ENCODE results near the gene CACYBP.

CACYBP gene

GRCh38 chr1:174999936-175000696 is at the start of gene CACYBP:
CACYBP (plus strand) TSS chr1:174999947; CDS start chr1:175000181, 234 bp downstream.
- Histone ChIP-seq H3K4me1 (ENCODE audit: control insufficient read depth in 1 of 2, insufficient read depth in 2 of 2, low read length in 2 of 2) (peaks cover 4 to 20% of the 10 kb centered on the region in 2 donors), H3K9me3 (ENCODE audit: control insufficient read depth in 1 of 2, low read length in 2 of 2) (no peaks in the 10 kb centered on the region), H3K4me3 (ENCODE audit: low read depth in 1 of 2, low read length in 2 of 2) (peak within 1 kb of the TSS; percentile 90 to 98), H3K27ac (ENCODE audit: low read length) (peak within 1 kb of the TSS; percentile 98), H3K36me3 (ENCODE audit: control insufficient read depth in 1 of 2, insufficient read depth in 2 of 2, low read length in 2 of 2) (peaks cover 2 to 8% of the 10 kb centered on the region in 2 donors), H3K27me3 (ENCODE audit: low read depth, low read length) (no peaks in the 10 kb centered on the region)

- no peak overlapping the region for H3K4me3 ChIP-seq (ENCODE audit: low read depth in 1 of 2, low read length in 2 of 2)
- no peaks in the 10 kb centered on the region for H3K36me3 ChIP-seq (ENCODE audit: control insufficient read depth in 1 of 2, insufficient read depth in 2 of 2, low read length in 2 of 2)
- H3K9me3 ChIP-seq (ENCODE audit: control insufficient read depth in 1 of 2, low read length in 2 of 2) = no peaks in the 10 kb centered on the region
- peaks cover 0 to 12% of the 10 kb centered on the region in 2 donors for H3K4me1 ChIP-seq (ENCODE audit: control insufficient read depth in 1 of 2, insufficient read depth in 2 of 2, low read length in 2 of 2)
- no peaks in the 10 kb centered on the region for H3K27me3 ChIP-seq (ENCODE audit: low read depth, low read length)
- no peak overlapping the region for H3K27ac ChIP-seq (ENCODE audit: low read length)
Observed at GRCh38 chr1:174953285-174954072, 46.3 kb upstream of the CACYBP start.

- Histone ChIP-seq H3K4me1 (ENCODE audit: control insufficient read depth in 1 of 2, insufficient read depth in 2 of 2, low read length in 2 of 2) (peaks cover 0 to 12% of the 10 kb centered on the region in 2 donors), H3K9me3 (ENCODE audit: control insufficient read depth in 1 of 2, low read length in 2 of 2) (no peaks in the 10 kb centered on the region), H3K4me3 (ENCODE audit: low read depth in 1 of 2, low read length in 2 of 2) (no peak overlapping the region), H3K36me3 (ENCODE audit: control insufficient read depth in 1 of 2, insufficient read depth in 2 of 2, low read length in 2 of 2) (no peaks in the 10 kb centered on the region), H3K27ac (ENCODE audit: low read length) (peak overlapping the region; percentile 60), H3K27me3 (ENCODE audit: low read depth, low read length) (no peaks in the 10 kb centered on the region)
Observed at GRCh38 chr1:174954073-174954460, 45.7 kb upstream of the CACYBP start.

- Histone ChIP-seq H3K36me3 (ENCODE audit: control insufficient read depth in 1 of 2, insufficient read depth in 2 of 2, low read length in 2 of 2) (no peaks in the 10 kb centered on the region), H3K27me3 (ENCODE audit: low read depth, low read length) (no peaks in the 10 kb centered on the region), H3K27ac (ENCODE audit: low read length) (peak overlapping the region; percentile 60), H3K9me3 (ENCODE audit: control insufficient read depth in 1 of 2, low read length in 2 of 2) (no peaks in the 10 kb centered on the region), H3K4me3 (ENCODE audit: low read depth in 1 of 2, low read length in 2 of 2) (no peak overlapping the region), H3K4me1 (ENCODE audit: control insufficient read depth in 1 of 2, insufficient read depth in 2 of 2, low read length in 2 of 2) (peaks cover 0 to 12% of the 10 kb centered on the region in 2 donors)
Observed at GRCh38 chr1:174954671-174955669, 44.8 kb upstream of the CACYBP start.

GRCh38 chr1:174956086-174956485 is 43.7 kb upstream of the CACYBP start:
- no peaks in the 10 kb centered on the region for H3K36me3 ChIP-seq (ENCODE audit: control insufficient read depth in 1 of 2, insufficient read depth in 2 of 2, low read length in 2 of 2)
- no peak overlapping the region for H3K4me3 ChIP-seq (ENCODE audit: low read depth in 1 of 2, low read length in 2 of 2)
- H3K27me3 ChIP-seq (ENCODE audit: low read depth, low read length) = no peaks in the 10 kb centered on the region
- H3K27ac ChIP-seq (ENCODE audit: low read length) = no peak overlapping the region
- H3K4me1 ChIP-seq (ENCODE audit: control insufficient read depth in 1 of 2, insufficient read depth in 2 of 2, low read length in 2 of 2) = peaks cover 0 to 12% of the 10 kb centered on the region in 2 donors
- no peaks in the 10 kb centered on the region for H3K9me3 ChIP-seq (ENCODE audit: control insufficient read depth in 1 of 2, low read length in 2 of 2)

- no peaks in the 10 kb centered on the region for H3K27me3 ChIP-seq (ENCODE audit: low read depth, low read length)
- H3K4me1 ChIP-seq (ENCODE audit: control insufficient read depth in 1 of 2, insufficient read depth in 2 of 2, low read length in 2 of 2) = peaks cover 0 to 12% of the 10 kb centered on the region in 2 donors
Observed at GRCh38 chr1:174956976-174957375, 42.8 kb upstream of the CACYBP start.

GRCh38 chr1:174957829-174958228 is 41.9 kb upstream of the CACYBP start:
- H3K9me3 ChIP-seq (ENCODE audit: control insufficient read depth in 1 of 2, low read length in 2 of 2) = no peaks in the 10 kb centered on the region

More at GRCh38 chr1:174956976-174957375, 42.8 kb upstream of the CACYBP start:
- Histone ChIP-seq H3K9me3 (ENCODE audit: control insufficient read depth in 1 of 2, low read length in 2 of 2) (no peaks in the 10 kb centered on the region), H3K27ac (ENCODE audit: low read length) (no peak overlapping the region), H3K4me3 (ENCODE audit: low read depth in 1 of 2, low read length in 2 of 2) (no peak overlapping the region), H3K36me3 (ENCODE audit: control insufficient read depth in 1 of 2, insufficient read depth in 2 of 2, low read length in 2 of 2) (no peaks in the 10 kb centered on the region)

GRCh38 chr1:174958396-174958795 is 41.4 kb upstream of the CACYBP start:
- Histone ChIP-seq H3K9me3 (ENCODE audit: control insufficient read depth in 1 of 2, low read length in 2 of 2) (no peaks in the 10 kb centered on the region), H3K27me3 (ENCODE audit: low read depth, low read length) (no peaks in the 10 kb centered on the region), H3K36me3 (ENCODE audit: control insufficient read depth in 1 of 2, insufficient read depth in 2 of 2, low read length in 2 of 2) (no peaks in the 10 kb centered on the region), H3K4me3 (ENCODE audit: low read depth in 1 of 2, low read length in 2 of 2) (no peak overlapping the region), H3K27ac (ENCODE audit: low read length) (no peak overlapping the region), H3K4me1 (ENCODE audit: control insufficient read depth in 1 of 2, insufficient read depth in 2 of 2, low read length in 2 of 2) (peaks cover 0 to 12% of the 10 kb centered on the region in 2 donors)

More at GRCh38 chr1:174957829-174958228, 41.9 kb upstream of the CACYBP start:
- no peaks in the 10 kb centered on the region for H3K27me3 ChIP-seq (ENCODE audit: low read depth, low read length)
- H3K27ac ChIP-seq (ENCODE audit: low read length) = no peak overlapping the region
- no peaks in the 10 kb centered on the region for H3K36me3 ChIP-seq (ENCODE audit: control insufficient read depth in 1 of 2, insufficient read depth in 2 of 2, low read length in 2 of 2)
- H3K4me1 ChIP-seq (ENCODE audit: control insufficient read depth in 1 of 2, insufficient read depth in 2 of 2, low read length in 2 of 2) = peaks cover 0 to 12% of the 10 kb centered on the region in 2 donors
- no peak overlapping the region for H3K4me3 ChIP-seq (ENCODE audit: low read depth in 1 of 2, low read length in 2 of 2)

- H3K4me1 ChIP-seq (ENCODE audit: control insufficient read depth in 1 of 2, insufficient read depth in 2 of 2, low read length in 2 of 2) = peaks cover 4 to 18% of the 10 kb centered on the region in 2 donors
- H3K9me3 ChIP-seq (ENCODE audit: control insufficient read depth in 1 of 2, low read length in 2 of 2) = no peaks in the 10 kb centered on the region
- no peak overlapping the region for H3K4me3 ChIP-seq (ENCODE audit: low read depth in 1 of 2, low read length in 2 of 2)
- H3K27ac ChIP-seq (ENCODE audit: low read length) = no peak overlapping the region
- H3K27me3 ChIP-seq (ENCODE audit: low read depth, low read length) = no peaks in the 10 kb centered on the region
- H3K36me3 ChIP-seq (ENCODE audit: control insufficient read depth in 1 of 2, insufficient read depth in 2 of 2, low read length in 2 of 2) = no peaks in the 10 kb centered on the region
Observed at GRCh38 chr1:174960362-174960761, 39.4 kb upstream of the CACYBP start.

- no peak overlapping the region for H3K4me3 ChIP-seq (ENCODE audit: low read depth in 1 of 2, low read length in 2 of 2)
- no peaks in the 10 kb centered on the region for H3K9me3 ChIP-seq (ENCODE audit: control insufficient read depth in 1 of 2, low read length in 2 of 2)
- no peaks in the 10 kb centered on the region for H3K27me3 ChIP-seq (ENCODE audit: low read depth, low read length)
- no peaks in the 10 kb centered on the region for H3K36me3 ChIP-seq (ENCODE audit: control insufficient read depth in 1 of 2, insufficient read depth in 2 of 2, low read length in 2 of 2)
- peak overlapping the region; percentile 76 for H3K27ac ChIP-seq (ENCODE audit: low read length)
- H3K4me1 ChIP-seq (ENCODE audit: control insufficient read depth in 1 of 2, insufficient read depth in 2 of 2, low read length in 2 of 2) = peaks cover 15 to 30% of the 10 kb centered on the region in 2 donors
Observed at GRCh38 chr1:174963529-174964125, 36.1 kb upstream of the CACYBP start.

All from muscle layer of duodenum (tissue), 2 donors.